Mesendoderm (in vitro differentiated cells): ENCODE measurements around the gene LSG1. TPM values are rescaled to one million over a fixed set of nuclear protein-coding genes. Genes with fewer than 3 reads are reported as not detected.

ENCODE experiments used
- DNase-seq: peaks from one replicate; pipeline ENCODE4 v3.0.0; 2013
- H2AK5ac ChIP-seq: 2 replicates; pipeline ENCODE4 v1.6.1; 2013; ENCODE audit warnings: low read length, inconsistent platforms
- H2BK120ac ChIP-seq: 2 replicates; pipeline ENCODE4 v1.6.1; 2013; ENCODE audit warnings: low read depth, mild to moderate bottlenecking, low read length, moderate library complexity, mixed read lengths
- H2BK15ac ChIP-seq: replicated peaks from 2 replicates; pipeline ENCODE4 v1.6.1; 2013; ENCODE audit warnings: low read depth, mild to moderate bottlenecking, moderate library complexity
- H2BK5ac ChIP-seq: 2 replicates; pipeline ENCODE4 v1.6.1; 2013; ENCODE audit warnings: low read length, inconsistent platforms
- H3K18ac ChIP-seq: 2 replicates; pipeline ENCODE4 v1.6.1; 2013; ENCODE audit warnings: mild to moderate bottlenecking, low read length, mixed read lengths
- H3K23ac ChIP-seq: one replicate; pipeline ENCODE4 v1.6.1; 2013; ENCODE audit warnings: low read length
- H3K27ac ChIP-seq: 2 replicates; pipeline ENCODE4 v1.5.1; 2013; ENCODE audit warnings: low read depth, mild to moderate bottlenecking, inconsistent platforms, low read length, moderate library complexity
- H3K27me3 ChIP-seq: 2 replicates; pipeline ENCODE4 v1.6.1; 2013; ENCODE audit warnings: low read length, control low read depth, mild to moderate bottlenecking, inconsistent platforms; ENCODE audit not compliant: insufficient read depth, poor library complexity
- H3K36me3 ChIP-seq: 2 replicates; pipeline ENCODE4 v1.6.1; 2013; ENCODE audit warnings: low read length, inconsistent platforms; ENCODE audit not compliant: control insufficient read depth, insufficient read depth
- H3K4ac ChIP-seq: one replicate; pipeline ENCODE4 v1.6.1; 2013; ENCODE audit warnings: low read depth, mild to moderate bottlenecking, low read length, moderate library complexity
- H3K4me1 ChIP-seq: 2 replicates; pipeline ENCODE4 v1.6.1; 2013; ENCODE audit warnings: low read depth, low read length, inconsistent platforms; ENCODE audit not compliant: control insufficient read depth
- H3K4me2 ChIP-seq: 2 replicates; pipeline ENCODE4 v1.6.1; 2013; ENCODE audit warnings: low read length
- H3K4me3 ChIP-seq: 2 replicates; pipeline ENCODE4 v1.5.1; 2013; ENCODE audit warnings: mild to moderate bottlenecking, low read length
- H3K56ac ChIP-seq: one replicate; pipeline ENCODE4 v1.6.1; 2013; ENCODE audit warnings: low read length
- H3K79me1 ChIP-seq: 2 replicates; pipeline ENCODE4 v1.6.1; 2013; ENCODE audit warnings: low read length, inconsistent platforms
- H3K79me2 ChIP-seq: 2 replicates; pipeline ENCODE4 v1.6.1; 2013; ENCODE audit warnings: mild to moderate bottlenecking, low read length; ENCODE audit not compliant: control insufficient read depth, insufficient read depth
- H3K9ac ChIP-seq: 2 replicates; pipeline ENCODE4 v1.6.1; 2013; ENCODE audit warnings: low read length, inconsistent platforms
- H4K5ac ChIP-seq: one replicate; pipeline ENCODE4 v1.6.1; 2013; ENCODE audit warnings: low read length
- H4K8ac ChIP-seq: one replicate; pipeline ENCODE4 v1.6.1; 2013; ENCODE audit warnings: low read depth, mild to moderate bottlenecking, control low read depth, low read length, moderate library complexity
- WGBS: extraction: QIAGEN DNeasy Blood & Tissue Kit; methylation state at CpG from one replicate; pipeline ENCODE4 v1.1.7; 2013; ENCODE audit warnings: low lambda C conversion rate, missing lambda C conversion rate; ENCODE audit not compliant: insufficient coverage; ENCODE audit errors: extremely low coverage; 5-methylcytosine and 5-hydroxymethylcytosine counted together
- small RNA-seq: library from polyadenylated mRNA; stranded (forward); fragments of <200 nt; extraction: miRNeasy Mini kit (QIAGEN cat#:217004); gene quantifications from one replicate; pipeline ENCODE3, GENCODE V24; 2013; ENCODE audit not compliant: insufficient read depth

Gene LSG1

DNA sequence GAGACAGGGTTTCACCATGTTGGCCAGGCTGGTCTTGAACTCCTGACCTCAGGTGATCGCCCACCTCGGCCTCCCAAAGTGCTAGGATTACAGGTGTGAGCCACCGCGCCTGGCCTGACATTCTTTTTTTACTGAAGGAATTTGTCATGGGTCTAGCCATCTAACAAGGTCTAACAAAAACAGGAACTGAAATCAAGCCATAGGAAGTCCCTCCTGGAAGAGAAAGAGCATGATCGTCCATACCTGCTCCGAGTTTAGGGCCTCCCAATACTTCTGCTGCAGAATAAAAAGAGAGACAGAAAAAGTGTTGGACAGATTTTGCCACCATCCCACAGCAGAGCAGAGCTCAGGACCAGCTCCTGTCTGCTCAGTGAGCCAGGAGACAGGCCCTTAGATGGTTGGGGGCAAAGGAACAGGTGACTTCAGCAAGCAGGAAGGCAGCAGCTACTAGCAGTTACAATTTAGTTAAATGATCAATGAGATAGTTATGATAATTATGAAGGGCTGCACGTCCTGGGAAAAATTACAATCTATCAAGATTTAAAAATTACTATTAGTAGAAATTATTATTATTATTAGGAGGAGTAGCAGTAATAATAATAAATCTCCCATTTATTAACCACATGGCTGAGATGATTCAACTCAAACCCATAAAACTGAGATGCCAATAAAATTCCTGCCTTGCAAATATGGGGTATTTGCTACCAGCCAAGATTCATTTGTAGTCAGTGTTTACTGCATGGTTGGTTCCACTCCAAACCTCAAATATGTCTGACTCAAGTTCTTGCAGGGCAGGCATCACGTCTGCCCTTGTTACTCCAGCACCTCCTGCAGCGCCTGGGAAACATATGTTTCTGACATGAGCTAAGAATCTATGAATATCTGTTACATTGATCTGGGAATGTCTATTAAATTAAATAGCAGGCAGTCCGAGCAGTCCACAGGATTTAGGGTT lies 78.9 kb downstream of the LSG1 start:
- Histone ChIP-seq H3K4me3 (no peak overlapping the region), H3K23ac (no peak overlapping the region), H2BK15ac (no peak overlapping the region), H3K4me1 (no peaks in the 10 kb centered on the region), H4K8ac (no peak overlapping the region), H2AK5ac (no peak overlapping the region), H3K56ac (no peak overlapping the region), H3K79me1 (no peaks in the 10 kb centered on the region), H3K9ac (no peak overlapping the region), H3K27me3 (no peaks in the 10 kb centered on the region), H3K79me2 (no peaks in the 10 kb centered on the region), H3K36me3 (no peaks in the 10 kb centered on the region), H4K5ac (no peak overlapping the region), H3K4ac (no peak overlapping the region), H3K4me2 (no peak overlapping the region), H3K18ac (no peak overlapping the region), H2BK120ac (no peak overlapping the region), H2BK5ac (no peak overlapping the region), H3K27ac (no peak overlapping the region)
- DNase-seq: no peak
- WGBS: no CpG with 5 or more reads among the region's 10 CpGs

Small RNA genes lying within 50 kb of the gene (small RNA-seq; reads per million reads assigned to genes)
- gene AC046143.2: not detected
